Stimulated activated CD4-positive, alpha-beta T cell treated with anti-CD3 and anti-CD28 coated beads, Interleukin-12 subunit alpha, Interleukin-12 subunit beta, amount 100 ng/mL, for 24 hours (primary cell): ENCODE data around the gene ZNF555.
A peak's percentile ranks its signal among the peaks of the same experiment; 100 is the strongest.
"Not testable (repeated sequence)": the region's sequence is repeated elsewhere in the genome, so short reads cannot be mapped to it uniquely, and the experiment has no call there.

Experiments used
- DNase-seq, 2 experiments: peaks; one replicate each; pipeline ENCODE4 v3.0.0-alpha.2; 2020; ENCODE audit warnings: low read depth in 2 of 2

ZNF555 gene

GRCh38 chr19:2807379-2808128 lies 33.7 kb upstream of the ZNF555 start:
- DNase-seq, result no peak

- DNase-seq, result no peak
These were observed 32.9 kb upstream of the ZNF555 start for GRCh38 chr19:2808129-2808941.

- no peak for DNase-seq
These were observed 31.7 kb upstream of the ZNF555 start for GRCh38 chr19:2809387-2810140.

GRCh38 chr19:2810141-2811091 lies 30.9 kb upstream of the ZNF555 start:
- no peak for DNase-seq

- DNase-seq, result no peak
These were observed 30.0 kb upstream of the ZNF555 start for GRCh38 chr19:2811221-2811722.

GRCh38 chr19:2811735-2812413 lies 29.4 kb upstream of the ZNF555 start:
- no peak for DNase-seq

- DNase-seq, result no peak
These were observed 28.7 kb upstream of the ZNF555 start for GRCh38 chr19:2812414-2813234.

GRCh38 chr19:2813235-2814160 lies 27.8 kb upstream of the ZNF555 start:
- no peak for DNase-seq

GRCh38 chr19:2814426-2814825 lies 26.8 kb upstream of the ZNF555 start:
- no peak for DNase-seq

GRCh38 chr19:2815191-2815614 lies 26.1 kb upstream of the ZNF555 start:
- DNase-seq, result no peak

GRCh38 chr19:2815923-2816322 lies 25.4 kb upstream of the ZNF555 start:
- DNase-seq, result no peak

GRCh38 chr19:2816641-2817040 lies 24.6 kb upstream of the ZNF555 start:
- DNase-seq, result no peak

- not testable (repeated sequence) for DNase-seq
These were observed 23.9 kb upstream of the ZNF555 start for GRCh38 chr19:2817237-2817829.

- DNase-seq, result peak; percentile 95 to 96
These were observed 21.6 kb upstream of the ZNF555 start, which contains the start of gene ZNF554 for GRCh38 chr19:2819540-2820111. Gene ZNF554 (plus strand): TSS chr19:2819868. CDS start chr19:2820072, 204 bp downstream.

GRCh38 chr19:2820112-2820702 lies 21.1 kb upstream of the ZNF555 start:
- no peak for DNase-seq

GRCh38 chr19:2822846-2823245 lies 18.4 kb upstream of the ZNF555 start:
- no peak for DNase-seq

GRCh38 chr19:2823646-2824045 lies 17.6 kb upstream of the ZNF555 start:
- no peak for DNase-seq
